Right kidney (tissue), 1 donor: ENCODE results near the gene PTH1R.

Experiments used
- DNase-seq: peaks from one replicate; pipeline ENCODE4 v3.0.0-alpha.2; 2016

The PTH1R gene

DNA sequence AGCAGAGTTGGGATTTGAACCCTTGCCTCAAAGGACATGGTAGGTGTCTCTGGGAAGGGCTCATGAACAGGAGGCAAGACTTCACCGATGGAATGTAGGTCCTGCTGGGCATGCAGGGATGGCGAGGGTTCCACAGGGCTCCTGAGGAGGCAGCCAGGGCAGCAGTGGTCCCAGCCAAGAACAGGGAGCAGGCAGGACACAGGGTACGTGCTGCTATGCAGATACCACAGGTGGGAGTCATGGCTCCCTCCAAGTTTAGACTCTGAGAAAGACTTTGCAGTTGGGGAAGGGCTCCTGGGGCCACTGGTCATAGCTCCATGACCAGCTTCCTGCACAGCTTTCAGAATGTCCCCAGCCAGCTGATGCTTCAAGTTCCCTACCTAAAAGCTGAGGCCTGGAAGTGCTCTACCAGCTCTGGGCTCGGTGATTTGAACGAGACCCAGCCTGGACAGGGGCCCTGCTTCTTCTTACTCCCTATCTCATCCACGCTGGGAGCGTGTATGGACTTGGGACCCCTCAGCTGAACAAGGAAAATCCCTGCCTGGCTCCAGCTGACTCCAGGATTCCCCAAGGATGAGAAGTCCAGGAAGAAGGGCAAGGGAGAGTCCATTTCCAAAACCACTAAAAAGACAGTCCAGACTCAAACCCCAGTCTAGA is 15.0 kb upstream of the PTH1R start:
- no peak for DNase-seq

DNA sequence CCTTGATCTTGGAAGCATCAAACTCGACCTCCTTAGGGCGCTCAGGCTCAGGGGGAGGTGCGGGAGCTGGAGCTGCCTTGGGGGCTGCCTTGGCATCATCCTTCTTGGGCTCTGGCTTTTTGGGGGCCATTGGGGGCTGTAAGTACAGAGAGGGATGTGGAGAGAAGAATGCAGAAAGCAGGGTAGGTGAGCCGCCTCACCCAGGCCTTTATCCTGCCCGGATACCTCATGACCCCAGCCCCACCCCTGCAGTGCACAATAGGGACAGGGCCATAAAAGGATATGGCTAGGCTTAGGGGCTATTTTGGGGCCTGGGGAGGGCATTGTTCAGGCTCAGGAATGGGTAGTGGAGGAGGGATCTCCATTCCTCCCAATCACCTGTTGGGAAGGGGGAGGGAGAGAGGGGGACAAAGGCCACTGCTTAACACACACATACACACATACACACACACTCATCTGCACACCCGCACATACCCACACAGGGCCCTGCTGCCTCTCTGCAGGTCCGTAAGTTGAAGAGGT is 14.2 kb upstream of the PTH1R start, which contains the start of gene MYL3:
Gene MYL3, minus strand, starts transcription at position 184 of the 522 bp plus-strand sequence. Its CDS starts 54 bp downstream, at position 130.
- no peak for DNase-seq

DNA sequence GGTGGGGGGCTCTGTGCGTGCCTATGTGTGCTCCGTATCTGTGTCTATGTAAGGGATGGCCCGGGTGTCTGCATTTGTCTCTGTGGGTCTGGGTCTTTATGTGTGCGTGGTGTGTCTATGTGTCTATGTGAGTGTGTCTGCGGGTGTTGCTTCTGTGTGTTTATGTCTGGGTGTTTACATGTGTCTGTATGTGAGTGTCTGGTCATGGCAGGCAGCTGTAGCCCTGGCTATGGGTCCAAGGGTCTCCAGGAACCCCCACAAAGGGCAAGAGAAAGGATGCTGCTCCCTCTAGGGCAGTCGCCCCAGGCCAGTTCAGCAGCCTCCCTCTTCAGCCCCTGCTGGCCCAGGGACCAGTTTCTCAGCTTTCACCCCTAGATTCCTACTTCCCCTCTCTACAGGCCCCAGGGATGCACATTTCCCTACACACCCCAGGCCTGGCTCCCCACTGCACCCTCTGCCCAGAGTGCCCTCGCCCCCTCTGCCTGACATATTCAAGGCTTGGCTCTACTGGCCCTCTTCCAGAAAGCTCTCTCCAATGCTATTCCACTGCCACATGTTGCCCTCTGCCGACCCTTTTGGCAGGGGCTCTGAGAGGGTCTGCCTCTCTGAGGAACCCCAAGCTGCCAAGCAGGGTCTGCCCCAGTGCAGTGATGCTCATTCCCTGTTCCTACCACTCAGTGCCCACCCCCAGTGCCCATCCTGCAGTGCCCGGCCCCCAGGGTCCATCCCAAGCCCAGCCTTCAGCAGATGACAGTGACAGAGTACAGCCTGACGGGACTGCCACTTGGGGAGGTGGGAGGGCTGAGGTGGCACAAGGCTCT is 13.2 kb upstream of the PTH1R start:
- DNase-seq = no peak

GRCh38 chr3:46865031-46865507 is 12.5 kb upstream of the PTH1R start:
- no peak for DNase-seq

DNA sequence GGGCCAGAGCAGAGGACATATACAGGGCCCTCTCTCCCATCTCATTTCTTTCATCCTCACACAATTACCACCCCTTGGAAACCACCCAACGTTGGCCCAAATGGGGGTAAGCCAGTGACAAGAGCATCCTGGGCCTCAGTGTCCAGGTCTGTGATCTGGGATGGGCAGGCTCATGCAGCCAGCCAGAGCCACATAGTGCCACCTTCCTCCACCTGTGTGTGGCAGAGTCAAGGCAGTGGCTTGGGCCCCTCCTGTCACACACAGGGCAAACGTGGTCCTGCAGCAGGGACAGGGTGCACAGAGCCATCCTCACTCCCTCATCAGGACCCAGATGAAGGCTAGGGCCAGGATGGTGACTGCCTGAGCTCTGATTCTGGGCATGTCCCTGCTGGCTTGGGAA is 12.0 kb upstream of the PTH1R start:
- no peak for DNase-seq

DNA sequence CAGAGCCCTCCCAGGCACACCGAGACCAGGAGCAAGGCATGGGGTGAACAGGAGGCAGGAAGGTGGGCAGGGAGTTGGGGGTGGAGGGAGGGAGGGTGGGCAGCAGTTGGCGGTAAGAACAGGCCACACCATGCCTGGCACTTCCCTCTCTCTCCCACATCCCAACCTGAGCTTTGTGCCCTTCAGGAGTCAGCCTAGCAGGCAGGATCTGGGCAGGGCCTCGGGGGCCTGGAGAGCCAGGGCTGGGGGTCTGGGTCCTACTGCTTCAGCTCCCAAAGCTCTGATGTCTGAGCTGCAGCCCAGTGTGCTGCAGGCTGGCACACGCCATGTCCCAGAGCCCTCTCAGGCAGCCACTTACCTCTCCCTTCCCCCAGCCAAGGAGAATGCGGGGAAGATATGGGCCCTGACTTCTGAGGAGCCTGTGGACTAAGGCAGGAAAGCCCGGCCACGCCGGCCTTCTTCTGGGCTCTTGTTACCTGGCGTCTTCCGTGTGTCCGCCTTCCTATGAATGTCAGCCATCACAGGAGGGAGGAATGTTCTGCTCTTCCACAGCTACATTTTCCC is 11.4 kb upstream of the PTH1R start:
- no peak for DNase-seq

- DNase-seq = no peak
Observed at GRCh38 chr3:46866720-46867549, 10.6 kb upstream of the PTH1R start.

- no peak for DNase-seq
Observed at GRCh38 chr3:46867550-46867898, 10.0 kb upstream of the PTH1R start.

- DNase-seq = no peak
Observed at GRCh38 chr3:46868287-46868686, 9.2 kb upstream of the PTH1R start.

- no peak for DNase-seq
Observed at GRCh38 chr3:46868948-46869347, 8.6 kb upstream of the PTH1R start.

DNA sequence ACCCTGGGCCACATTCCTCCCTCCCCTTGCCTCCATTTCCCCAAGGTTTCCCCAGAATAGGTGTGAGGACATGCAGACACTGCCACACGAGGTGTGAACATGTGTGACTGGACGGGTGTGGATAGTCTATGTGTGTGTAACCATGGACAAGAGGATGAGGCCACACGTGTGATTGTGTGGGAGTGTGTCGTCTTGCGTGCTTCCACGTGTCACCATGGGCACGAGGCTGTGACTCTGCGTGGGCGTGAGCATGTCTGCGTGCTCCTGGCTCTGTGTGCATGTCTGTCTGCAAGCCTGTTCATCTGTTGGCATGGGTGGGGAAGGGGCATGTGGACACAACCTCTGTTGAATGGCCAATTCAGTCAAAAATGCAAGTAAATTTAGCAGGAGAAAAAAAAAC is 8.1 kb upstream of the PTH1R start:
- DNase-seq = no peak

- DNase-seq = no peak
Observed at GRCh38 chr3:46870651-46871050, 6.9 kb upstream of the PTH1R start.

- no peak for DNase-seq
Observed at GRCh38 chr3:46871222-46871621, 6.3 kb upstream of the PTH1R start.

GRCh38 chr3:46873521-46873920 is 4.0 kb upstream of the PTH1R start:
- no peak for DNase-seq

DNA sequence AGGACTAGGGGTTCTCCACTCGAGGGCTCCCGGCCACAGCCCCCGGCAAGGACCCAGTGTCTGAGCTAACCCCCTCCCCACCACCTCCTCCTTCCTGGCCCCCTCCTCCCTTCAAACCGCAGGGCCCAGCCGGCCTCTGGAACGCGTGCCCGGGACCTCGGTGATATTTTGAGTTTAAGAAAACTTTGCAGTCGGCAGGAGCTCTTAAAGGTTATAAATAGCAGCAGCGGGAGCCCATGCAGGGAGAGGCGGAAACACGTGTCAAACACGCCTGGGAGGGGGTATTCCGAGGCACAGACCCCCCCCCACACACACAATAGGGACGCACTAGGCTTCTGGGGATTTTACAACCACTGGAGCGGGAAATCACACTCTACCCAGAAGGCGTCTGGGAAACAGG is 3.1 kb upstream of the PTH1R start:
- DNase-seq = no peak

- no peak for DNase-seq
Observed at GRCh38 chr3:46875560-46875959, 2.0 kb upstream of the PTH1R start.

- peak; percentile 33 for DNase-seq
Observed at GRCh38 chr3:46876313-46877300, 914 bp upstream of the PTH1R start.

- DNase-seq = no peak
Observed at GRCh38 chr3:46878781-46879436, 1.4 kb downstream of the PTH1R start.

GRCh38 chr3:46880884-46881595 is 3.5 kb downstream of the PTH1R start:
- DNase-seq = no peak
